CD4-positive, CD25-positive, alpha-beta regulatory T cell (primary cell): ENCODE measurements around the gene EYA2. TPM values are rescaled to one million over a fixed set of nuclear protein-coding genes. Genes with fewer than 3 reads are reported as not detected.

Source experiments
- ATAC-seq, 2 donors: fragments of 150-1000 bp; cut with Tn5 transposase; one replicate each; pipeline ENCODE4 v1.10.0; 2021; ENCODE audit warnings: low read depth in 2 of 2, moderate number of reproducible peaks in 2 of 2, moderate library complexity in 1 of 2
- DNase-seq, 3 donors: peaks; one replicate each; pipeline versions ENCODE4 v3.0.0 to v3.0.0-alpha.2; 2012 to 2022; ENCODE audit warnings: mixed read lengths in 1 of 3
- H3K27ac ChIP-seq: one replicate; pipeline ENCODE4 v1.7.0; 2013; ENCODE audit warnings: mild to moderate bottlenecking, low read length; ENCODE audit not compliant: insufficient read depth, poor library complexity, severe bottlenecking
- H3K27me3 ChIP-seq: one replicate; pipeline ENCODE4 v1.7.0; 2013; ENCODE audit warnings: low read length; ENCODE audit not compliant: control insufficient read depth, insufficient read depth
- H3K36me3 ChIP-seq: one replicate; pipeline ENCODE4 v1.7.0; 2013; ENCODE audit warnings: mild to moderate bottlenecking, low read length, moderate library complexity; ENCODE audit not compliant: control insufficient read depth, insufficient read depth
- H3K4me1 ChIP-seq: 2 replicates; pipeline ENCODE4 v1.7.0; 2013; ENCODE audit warnings: mild to moderate bottlenecking, low read length; ENCODE audit not compliant: insufficient read depth, control insufficient read depth, poor library complexity, severe bottlenecking
- H3K4me3 ChIP-seq: one replicate; pipeline ENCODE4 v1.7.0; 2013; ENCODE audit warnings: low read depth, mild to moderate bottlenecking, low read length, moderate library complexity
- H3K9me3 ChIP-seq, 2 experiments: 1 replicate in 1 of 2; 2 replicates in 1 of 2; pipeline ENCODE4 v1.7.0; 2013; ENCODE audit warnings: low read length in 2 of 2, mild to moderate bottlenecking in 1 of 2, moderate library complexity in 1 of 2; ENCODE audit not compliant: control insufficient read depth in 2 of 2
- H3K27ac Mint-ChIP-seq, 3 donors: one replicate each; pipeline ENCODE4 v1.8.0; 2020 to 2022; ENCODE audit warnings: mild to moderate bottlenecking in 3 of 3, mixed read lengths in 3 of 3, moderate library complexity in 2 of 3
- H3K27me3 Mint-ChIP-seq: one replicate; pipeline ENCODE4 v1.8.0; 2022; ENCODE audit warnings: mild to moderate bottlenecking, mixed read lengths
- H3K36me3 Mint-ChIP-seq: one replicate; pipeline ENCODE4 v1.8.0; 2020; ENCODE audit warnings: mixed read lengths
- H3K4me1 Mint-ChIP-seq, 4 donors: one replicate each; pipeline ENCODE4 v1.8.0; 2020 to 2022; ENCODE audit warnings: mixed read lengths in 4 of 4, mild to moderate bottlenecking in 1 of 4
- H3K4me3 Mint-ChIP-seq, 4 donors: one replicate each; pipeline ENCODE4 v1.8.0; 2020 to 2022; ENCODE audit warnings: mild to moderate bottlenecking in 4 of 4, mixed read lengths in 4 of 4, moderate library complexity in 3 of 4
- H3K9me3 Mint-ChIP-seq, 7 donors: one replicate each; pipeline ENCODE4 v1.8.0; 2020 to 2022; ENCODE audit warnings: mixed read lengths in 7 of 7, mild to moderate bottlenecking in 3 of 7, moderate library complexity in 2 of 7
- polyA plus RNA-seq, 4 donors: library from polyadenylated mRNA; unstranded; fragments of 300-500 nt; fragmentation: Illumina TruSeq; gene quantifications; one replicate each; pipeline ENCODE4 v1.2.3, GENCODE V29; 2021
- total RNA-seq: library from RNA; stranded (reverse); gene quantifications from one replicate; pipeline ENCODE4 v1.2.3, GENCODE V29; 2022

EYA2 gene
- total and polyA plus RNA-seq, 5 donors from 2014 or later, result not detected

DNA sequence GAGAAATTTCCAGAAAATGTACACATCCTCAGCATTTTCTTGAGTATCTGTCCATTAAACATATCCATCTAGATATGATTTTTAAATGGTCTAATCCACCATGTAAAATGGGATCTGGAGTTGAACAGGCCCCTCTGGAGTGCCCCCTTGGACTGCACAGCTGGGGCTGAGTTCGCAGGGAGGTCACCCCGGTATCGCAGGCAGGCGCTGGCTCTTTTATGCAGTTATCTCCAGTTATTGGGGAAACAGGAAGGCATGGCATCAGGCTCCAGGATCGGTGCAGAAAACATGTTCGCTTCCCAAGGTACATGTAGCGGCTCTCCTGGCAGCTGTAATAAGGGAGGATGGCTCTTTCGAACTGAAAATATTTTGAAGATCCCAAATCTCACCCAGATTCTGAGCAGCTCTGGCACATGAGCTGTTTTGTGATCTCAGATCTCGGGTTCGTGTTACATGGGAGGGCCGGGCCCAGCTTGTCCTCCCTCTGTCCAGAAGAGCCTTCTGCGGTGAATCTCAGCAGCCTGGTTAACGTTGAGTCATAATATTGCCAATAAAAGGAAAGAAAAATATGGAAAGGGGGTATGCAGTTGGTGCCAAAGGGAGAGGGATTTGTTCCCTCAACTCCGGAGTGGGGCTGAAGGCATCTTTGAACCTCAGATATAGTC is 167.7 kb downstream of the EYA2 start:
- DNase-seq, result no peak
- Histone ChIP-seq H3K4me3 (no peak overlapping the region), H3K36me3 (no peaks in the 10 kb centered on the region), H3K27me3 (no peaks in the 10 kb centered on the region), H3K9me3 (no peaks in the 10 kb centered on the region), H3K4me1 (no peaks in the 10 kb centered on the region), H3K27ac (no peak overlapping the region)
- Mint-ChIP-seq H3K4me3 (no peak overlapping the region), H3K27ac (no peak overlapping the region), H3K36me3 (no peaks in the 10 kb centered on the region), H3K4me1 (no peaks in the 10 kb centered on the region), H3K27me3 (peaks cover 4% of the 10 kb centered on the region), H3K9me3 (peaks cover 0 to 9% (median 8%) of the 10 kb centered on the region in 7 donors)
- no peak for ATAC-seq

DNA sequence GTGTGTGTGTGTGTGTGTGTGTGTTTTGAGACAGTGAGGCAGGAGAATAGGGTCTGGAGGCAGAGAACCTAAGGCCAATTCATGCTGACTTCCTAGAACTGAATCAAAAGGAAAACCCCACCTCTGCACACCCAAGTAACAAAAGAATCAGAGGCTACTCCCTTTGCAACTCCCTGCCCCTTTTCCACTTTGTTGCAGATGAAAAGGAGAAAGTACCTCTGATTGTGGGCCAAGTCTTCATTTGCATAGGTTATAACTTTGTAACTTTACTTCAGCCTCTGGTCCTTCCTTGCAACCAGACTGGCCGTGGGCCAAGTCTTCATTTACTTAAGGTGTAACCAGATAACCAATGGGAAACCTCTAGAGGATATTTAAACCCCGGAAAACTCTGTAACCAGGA is 168.8 kb downstream of the EYA2 start:
- Histone ChIP-seq H3K27ac (no peak overlapping the region), H3K27me3 (no peaks in the 10 kb centered on the region), H3K9me3 (peaks cover 4 to 8% of the 10 kb centered on the region in 2 experiments), H3K4me1 (no peaks in the 10 kb centered on the region), H3K36me3 (no peaks in the 10 kb centered on the region), H3K4me3 (no peak overlapping the region)
- Mint-ChIP-seq H3K4me3 (no peak overlapping the region), H3K36me3 (no peaks in the 10 kb centered on the region), H3K27me3 (peaks cover 5% of the 10 kb centered on the region), H3K27ac (no peak overlapping the region), H3K9me3 (peaks cover 0 to 17% (median 8%) of the 10 kb centered on the region in 7 donors), H3K4me1 (no peaks in the 10 kb centered on the region)
- DNase-seq (no peak), ATAC-seq (no peak)

DNA sequence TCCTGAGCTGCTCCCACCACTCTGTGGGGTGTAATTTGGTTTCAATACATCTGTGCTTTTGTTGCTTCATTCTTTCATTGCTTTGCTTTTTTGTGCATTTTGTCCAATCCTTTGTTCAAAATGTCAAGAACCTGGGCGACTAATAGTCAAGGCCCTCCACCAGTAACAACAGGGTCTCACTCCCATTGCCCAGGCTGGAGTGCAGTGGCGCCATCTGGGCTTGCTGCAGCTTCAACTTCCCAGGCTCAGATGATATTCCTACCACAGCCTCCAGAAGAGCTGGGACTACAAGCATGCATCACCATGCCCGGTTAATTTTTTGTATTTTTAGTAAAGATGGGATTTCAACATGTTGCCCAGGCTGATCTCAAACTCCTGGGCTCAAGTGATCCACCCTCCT is 169.2 kb downstream of the EYA2 start:
- DNase-seq (no peak), ATAC-seq (no peak)
- Mint-ChIP-seq H3K27me3 (peaks cover 5% of the 10 kb centered on the region), H3K4me1 (no peaks in the 10 kb centered on the region), H3K27ac (no peak overlapping the region), H3K36me3 (no peaks in the 10 kb centered on the region), H3K9me3 (peaks cover 0 to 21% (median 8%) of the 10 kb centered on the region in 7 donors), H3K4me3 (no peak overlapping the region)
- Histone ChIP-seq H3K36me3 (no peaks in the 10 kb centered on the region), H3K4me3 (no peak overlapping the region), H3K4me1 (no peaks in the 10 kb centered on the region), H3K27me3 (no peaks in the 10 kb centered on the region), H3K27ac (no peak overlapping the region), H3K9me3 (peaks cover 4 to 8% of the 10 kb centered on the region in 2 experiments)

DNA sequence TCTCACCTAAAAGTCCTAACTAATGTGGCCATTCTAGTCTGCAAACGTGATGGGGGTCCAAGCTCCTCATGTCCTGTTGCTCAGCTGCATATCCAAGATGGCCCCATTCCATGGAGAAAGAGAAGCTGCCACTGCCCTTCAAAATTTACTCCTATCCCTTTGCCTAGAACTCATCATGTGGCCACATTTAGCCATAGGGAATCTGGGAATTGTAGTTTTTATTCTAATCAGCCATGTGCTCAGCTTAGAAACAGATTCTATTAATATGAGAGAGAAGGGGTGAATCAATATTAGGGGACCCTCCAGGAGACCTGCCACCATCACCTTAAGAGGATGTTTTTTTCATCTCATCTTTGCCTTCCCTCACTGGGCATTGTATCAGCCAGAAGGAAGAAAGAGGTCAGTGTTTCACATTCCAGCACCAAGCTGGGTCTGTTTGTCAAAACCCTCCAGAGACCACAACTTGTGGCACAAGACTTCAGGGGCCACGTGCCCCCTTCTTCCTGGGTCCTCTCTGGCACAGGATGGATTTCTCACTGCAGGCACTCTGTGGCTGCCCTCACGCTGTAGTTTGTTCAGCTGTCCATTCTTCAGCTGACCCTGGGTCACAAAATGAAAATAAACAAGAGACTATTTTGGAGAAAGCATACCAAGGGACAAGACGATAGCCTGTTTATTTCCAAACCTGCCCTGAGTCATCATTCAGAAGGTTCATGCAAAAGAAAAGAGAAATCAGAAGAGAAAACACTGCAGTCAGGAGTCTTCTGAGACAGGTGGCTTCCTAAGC is 172.0 kb downstream of the EYA2 start:
- H3K27me3 Mint-ChIP-seq, result peaks cover 5% of the 10 kb centered on the region
- H3K9me3 Mint-ChIP-seq, result peaks cover 0 to 24% (median 11%) of the 10 kb centered on the region in 7 donors
- no peak for DNase-seq
- H3K36me3 ChIP-seq, result no peaks in the 10 kb centered on the region
- H3K4me3 ChIP-seq, result no peak overlapping the region
- no peaks in the 10 kb centered on the region for H3K27me3 ChIP-seq
- no peaks in the 10 kb centered on the region for H3K36me3 Mint-ChIP-seq
- H3K4me1 Mint-ChIP-seq, result peaks cover 0 to 4% (median 0%) of the 10 kb centered on the region in 4 donors
- no peak overlapping the region for H3K27ac Mint-ChIP-seq
- no peaks in the 10 kb centered on the region for H3K4me1 ChIP-seq
- H3K27ac ChIP-seq, result no peak overlapping the region
- H3K9me3 ChIP-seq, result peaks cover 4 to 8% of the 10 kb centered on the region in 2 experiments
- ATAC-seq, result no peak
- H3K4me3 Mint-ChIP-seq, result no peak overlapping the region

DNA sequence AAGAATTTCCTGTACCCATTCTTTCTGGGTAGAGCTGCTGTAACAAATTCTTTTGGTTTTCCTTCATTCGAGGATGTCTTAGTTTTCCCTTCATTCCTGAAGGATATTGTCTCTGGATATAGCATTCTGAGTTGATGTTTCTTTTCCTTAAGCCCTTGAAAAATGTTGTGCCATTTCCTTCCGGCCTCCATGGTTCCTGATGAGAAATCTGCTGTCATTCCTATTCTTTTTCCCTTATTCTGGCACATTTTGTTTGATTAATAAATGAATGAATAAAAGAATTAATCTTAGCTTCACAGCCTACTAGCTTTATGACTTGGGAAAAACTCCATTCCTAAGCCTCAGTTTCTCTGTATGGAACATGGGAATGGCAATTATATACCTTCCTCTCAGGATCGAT is 173.1 kb downstream of the EYA2 start:
- peaks cover 0 to 4% (median 0%) of the 10 kb centered on the region in 4 donors for H3K4me1 Mint-ChIP-seq
- no peak for ATAC-seq

DNA sequence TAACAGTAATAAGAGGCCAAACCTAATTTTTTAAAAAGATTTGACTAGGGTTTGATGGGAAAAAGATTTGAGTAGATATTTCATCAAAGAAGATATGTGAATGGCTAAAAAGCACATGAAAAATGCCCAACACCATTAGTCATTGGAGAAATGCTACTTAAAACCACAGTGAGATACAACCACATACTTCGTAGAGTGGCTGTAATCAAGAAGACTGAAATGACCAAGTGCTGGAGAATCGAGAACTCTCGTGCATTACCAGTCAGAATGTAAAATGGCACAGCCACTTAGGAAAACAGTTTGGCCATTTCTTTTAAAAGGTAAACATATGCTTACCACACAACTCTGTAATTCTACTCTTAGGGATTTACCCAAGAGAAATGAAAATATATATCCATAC is 175.5 kb downstream of the EYA2 start:
- Histone ChIP-seq H3K36me3 (no peaks in the 10 kb centered on the region), H3K27me3 (no peaks in the 10 kb centered on the region), H3K4me3 (no peak overlapping the region), H3K27ac (no peak overlapping the region), H3K4me1 (no peaks in the 10 kb centered on the region), H3K9me3 (peaks cover 4 to 8% of the 10 kb centered on the region in 2 experiments)
- no peak overlapping the region for H3K27ac Mint-ChIP-seq
- DNase-seq, result no peak
- no peak for ATAC-seq
- no peaks in the 10 kb centered on the region for H3K36me3 Mint-ChIP-seq
- peaks cover 9% of the 10 kb centered on the region for H3K27me3 Mint-ChIP-seq
- no peak overlapping the region for H3K4me3 Mint-ChIP-seq
- peaks cover 0 to 4% (median 0%) of the 10 kb centered on the region in 4 donors for H3K4me1 Mint-ChIP-seq
- peaks cover 0 to 24% (median 11%) of the 10 kb centered on the region in 7 donors for H3K9me3 Mint-ChIP-seq

More for the DNA sequence above, 173.1 kb downstream of the EYA2 start:
- Histone ChIP-seq H3K27me3 (no peaks in the 10 kb centered on the region), H3K27ac (no peak overlapping the region), H3K36me3 (no peaks in the 10 kb centered on the region), H3K9me3 (peaks cover 4 to 8% of the 10 kb centered on the region in 2 experiments), H3K4me1 (no peaks in the 10 kb centered on the region), H3K4me3 (no peak overlapping the region)
- no peak for DNase-seq
- Mint-ChIP-seq H3K27me3 (peaks cover 5% of the 10 kb centered on the region), H3K4me3 (no peak overlapping the region), H3K27ac (no peak overlapping the region), H3K9me3 (peaks cover 0 to 24% (median 11%) of the 10 kb centered on the region in 7 donors), H3K36me3 (no peaks in the 10 kb centered on the region)

DNA sequence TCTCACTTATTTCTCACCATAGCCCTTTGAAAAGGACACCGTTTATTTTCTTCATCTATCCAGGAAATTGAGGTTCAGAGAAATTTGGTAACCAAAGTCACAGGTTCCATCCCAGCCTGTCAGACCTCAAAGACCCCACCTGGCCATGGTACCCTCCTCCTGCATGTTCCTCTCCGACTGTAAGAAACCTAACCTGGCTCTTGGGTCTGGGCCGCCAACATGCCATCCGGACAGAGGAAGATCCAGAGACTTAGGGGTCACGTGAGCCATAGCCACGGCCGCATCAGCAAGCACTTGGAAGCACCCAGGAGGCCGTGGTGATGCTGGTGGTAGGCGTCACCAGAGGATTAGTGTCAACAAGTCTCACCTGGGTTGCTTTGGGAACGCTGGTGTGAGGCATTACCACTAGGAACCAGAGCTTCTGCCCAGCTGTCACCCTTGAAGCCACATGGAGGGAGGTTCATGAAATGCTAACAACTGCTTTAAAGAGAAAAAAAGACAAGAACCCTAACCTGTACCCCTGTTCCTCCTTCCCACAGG is 177.1 kb downstream of the EYA2 start:
- H3K4me1 ChIP-seq, result no peaks in the 10 kb centered on the region
- ATAC-seq (no peak), DNase-seq (no peak)
- H3K4me3 Mint-ChIP-seq, result no peak overlapping the region
- H3K36me3 ChIP-seq, result no peaks in the 10 kb centered on the region
- H3K27me3 ChIP-seq, result no peaks in the 10 kb centered on the region
- peaks cover 0 to 4% (median 0%) of the 10 kb centered on the region in 4 donors for H3K4me1 Mint-ChIP-seq
- H3K36me3 Mint-ChIP-seq, result peaks cover 1% of the 10 kb centered on the region
- H3K27ac ChIP-seq, result no peak overlapping the region
- no peak overlapping the region for H3K27ac Mint-ChIP-seq
- no peak overlapping the region for H3K4me3 ChIP-seq
- peaks cover 9% of the 10 kb centered on the region for H3K27me3 Mint-ChIP-seq
- H3K9me3 ChIP-seq, result peaks cover 4 to 8% of the 10 kb centered on the region in 2 experiments
- H3K9me3 Mint-ChIP-seq, result peaks cover 0 to 27% (median 6%) of the 10 kb centered on the region in 7 donors
